ENCODE measurements around the gene ITPA. TPM values are rescaled to one million over a fixed set of nuclear protein-coding genes. Genes with fewer than 3 reads are reported as not detected.

ITPA gene
- 10 to 100 TPM; 15.0 to 95.7 (median 39.6) TPM for total RNA-seq

- Histone ChIP-seq H3K4me1 (peaks cover 0 to 19% (median 15%) of the 10 kb centered on the region in 4 donors), H3K36me3 (peaks cover 0 to 9% (median 0%) of the 10 kb centered on the region in 4 donors), H3K4me3 (peak within 1 kb of the TSS; percentile 73 to 85 (median 79)), H3K27ac (peak within 1 kb of the TSS; percentile 82 to 90 (median 86)), H3K27me3 (no peaks in the 10 kb centered on the region), H3K9me3 (no peaks in the 10 kb centered on the region)
- WGBS, 2 donors (ENCODE audit: low coverage in 1 of 2): 0% methylated on average over 2 to 44 of the region's 48 CpGs
- in situ Hi-C loops (cut with MboI; ENCODE audit: low pct_ligation_motif_present in 1 of 4, low pct_unique_long_range_greater_than_20kb in 1 of 4, low sequenced_read_pairs in 3 of 4) (no loop called here), intact Hi-C loops (cut with DNase I; ENCODE audit: low total_unique reads) (no loop called here)
- no peak for TF ChIP-seq EP300 (IDR thresholded peaks at IDR 0.05; ENCODE audit: low read depth)
- TF ChIP-seq POLR2A (IDR thresholded peaks at IDR 0.05): peak; percentile 15
- peak in 1 of 5 experiments; percentile 13 for TF ChIP-seq CTCF (IDR thresholded peaks at IDR 0.05)
- TF ChIP-seq POLR2AphosphoS5 (IDR thresholded peaks at IDR 0.05): peak in 1 of 3 donors; percentile 19
- peak; percentile 56 for DNase-seq
Observed at GRCh38 chr20:3209257-3209945, at the start of gene ITPA. Gene ITPA, plus strand, starts transcription at chr20:3209498. Its CDS starts 54 bp downstream, at chr20:3209552.

GRCh38 chr20:3160418-3160817, 48.9 kb upstream of the ITPA start:
- no peak for DNase-seq
- peak overlapping the region in 3 of 4 donors; percentile 85 to 93 (median 93) for H3K27ac ChIP-seq
- 83 to 88% methylated on average over 6 of the region's 6 CpGs for WGBS, 2 donors (ENCODE audit: low coverage in 1 of 2)
- no peaks in the 10 kb centered on the region for H3K36me3 ChIP-seq
- no peaks in the 10 kb centered on the region for H3K27me3 ChIP-seq
- no peaks in the 10 kb centered on the region for H3K9me3 ChIP-seq
- H3K4me3 ChIP-seq: peak overlapping the region in 3 of 4 donors; percentile 80 to 96 (median 94)
- TF ChIP-seq EP300 (IDR thresholded peaks at IDR 0.05; ENCODE audit: low read depth): no peak
- intact Hi-C loops (cut with DNase I; ENCODE audit: low total_unique reads) (no loop called here), in situ Hi-C loops (cut with MboI; ENCODE audit: low pct_ligation_motif_present in 1 of 4, low pct_unique_long_range_greater_than_20kb in 1 of 4, low sequenced_read_pairs in 3 of 4) (no loop called here)
- peaks cover 17 to 32% (median 29%) of the 10 kb centered on the region in 4 donors for H3K4me1 ChIP-seq

GRCh38 chr20:3161316-3162079, 47.8 kb upstream of the ITPA start:
- Histone ChIP-seq H3K4me1 (peaks cover 17 to 31% (median 27%) of the 10 kb centered on the region in 4 donors), H3K27ac (no peak overlapping the region), H3K9me3 (no peaks in the 10 kb centered on the region), H3K36me3 (no peaks in the 10 kb centered on the region), H3K4me3 (no peak overlapping the region), H3K27me3 (no peaks in the 10 kb centered on the region)
- no peak for TF ChIP-seq POLR2A (IDR thresholded peaks at IDR 0.05)
- no peak for TF ChIP-seq CTCF (IDR thresholded peaks at IDR 0.05)
- no peak for TF ChIP-seq EP300 (IDR thresholded peaks at IDR 0.05; ENCODE audit: low read depth)
- TF ChIP-seq POLR2AphosphoS5 (IDR thresholded peaks at IDR 0.05): no peak
- in situ Hi-C loops (cut with MboI; ENCODE audit: low pct_ligation_motif_present in 1 of 4, low pct_unique_long_range_greater_than_20kb in 1 of 4, low sequenced_read_pairs in 3 of 4): no loop called here
- 69 to 75% methylated on average over 3 to 5 of the region's 5 CpGs for WGBS, 2 donors (ENCODE audit: low coverage in 1 of 2)
- DNase-seq: no peak
- intact Hi-C loops (cut with DNase I; ENCODE audit: low total_unique reads): no loop called here

- intact Hi-C loops (cut with DNase I; ENCODE audit: low total_unique reads): no loop called here
- Histone ChIP-seq H3K27ac (no peak overlapping the region), H3K27me3 (no peaks in the 10 kb centered on the region), H3K4me1 (peaks cover 17 to 25% (median 21%) of the 10 kb centered on the region in 4 donors), H3K36me3 (no peaks in the 10 kb centered on the region), H3K4me3 (no peak overlapping the region), H3K9me3 (no peaks in the 10 kb centered on the region)
- WGBS, 2 donors (ENCODE audit: low coverage in 1 of 2): 53 to 60% methylated on average over 1 to 11 of the region's 11 CpGs
- in situ Hi-C loops (cut with MboI; ENCODE audit: low pct_ligation_motif_present in 1 of 4, low pct_unique_long_range_greater_than_20kb in 1 of 4, low sequenced_read_pairs in 3 of 4): no loop called here
- TF ChIP-seq POLR2A (IDR thresholded peaks at IDR 0.05) (no peak), CTCF (IDR thresholded peaks at IDR 0.05) (no peak), EP300 (IDR thresholded peaks at IDR 0.05; ENCODE audit: low read depth) (no peak), POLR2AphosphoS5 (IDR thresholded peaks at IDR 0.05) (no peak)
- no peak for DNase-seq
Observed at GRCh38 chr20:3162080-3162611, 47.2 kb upstream of the ITPA start.
